ENCODE results near the gene SORCS1. TPM values are rescaled to one million over a fixed set of nuclear protein-coding genes. Genes with fewer than 3 reads are reported as not detected.

SORCS1 gene
- total and polyA plus RNA-seq, 2 of the 8 experiments (the other 6 are each of a cell fraction or from before 2014, with no cell fraction given), result 4.1 to 4.6 TPM

DNA sequence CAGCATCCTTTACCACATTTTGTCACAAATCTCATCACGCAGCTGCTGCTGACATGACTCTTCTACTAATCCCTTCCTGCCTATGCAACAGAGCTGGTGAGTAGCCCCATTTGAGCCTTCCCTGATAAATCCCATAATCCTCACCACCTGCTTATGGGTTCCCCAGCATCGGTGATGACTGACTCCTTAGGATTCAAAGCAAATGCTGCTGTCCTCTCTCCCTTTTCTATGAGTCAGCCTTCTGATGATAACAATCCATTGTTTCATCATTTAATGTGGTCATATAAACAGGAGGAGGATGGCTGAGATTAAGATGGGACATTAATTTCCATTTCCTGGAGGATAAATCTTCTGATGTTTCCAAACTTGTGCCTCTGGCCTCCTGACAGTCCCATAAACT is 73.4 kb downstream of the SORCS1 start (continued):
- TF ChIP-seq SIN3A (conservative IDR thresholded peaks at IDR 0.05 in 1 of 2, IDR thresholded peaks at IDR 0.05 in 1 of 2; ENCODE audit: low read depth in 1 of 2, low read length in 2 of 2) (no peak), RNF2 (IDR thresholded peaks at IDR 0.05; ENCODE audit: borderline replicate concordance, low read depth, low read length, missing control alignments, poor library complexity, severe bottlenecking) (no peak), TCF12 (IDR thresholded peaks at IDR 0.05; ENCODE audit: low read depth, low read length) (no peak)
